SKM-1 (cell line): Measurements from ENCODE around the gene NUDT15.
"Not testable (repeated sequence)": the region's sequence is repeated elsewhere in the genome, so short reads cannot be mapped to it uniquely, and the experiment has no call there.

ENCODE experiments used
- DNase-seq: peaks from one replicate; lab custom pipeline; 2025; ENCODE audit not compliant: unreplicated experiment; lab: John Stamatoyannopoulos, UW

Gene NUDT15

GRCh38 chr13:48037346-48038173 lies at the start of gene NUDT15:
TSS of gene NUDT15 (plus strand) at chr13:48037726. CDS start at chr13:48037747, 21 bp downstream.
- peak; percentile 88 for DNase-seq

- no peak for DNase-seq
Observed at GRCh38 chr13:47990427-47990826, 47.1 kb upstream of the NUDT15 start.

GRCh38 chr13:47990920-47991466 lies 46.5 kb upstream of the NUDT15 start:
- no peak for DNase-seq

GRCh38 chr13:47991859-47992258 lies 45.7 kb upstream of the NUDT15 start:
- no peak for DNase-seq

- no peak for DNase-seq
Observed at GRCh38 chr13:47997384-47997783, 40.1 kb upstream of the NUDT15 start.

- DNase-seq, result no peak
Observed at GRCh38 chr13:47999973-48000372, 37.6 kb upstream of the NUDT15 start.

GRCh38 chr13:48000559-48001113 lies 36.9 kb upstream of the NUDT15 start:
- DNase-seq, result no peak

GRCh38 chr13:48001114-48001881 lies 36.2 kb upstream of the NUDT15 start, which contains the start of gene SUCLA2:
TSS of gene SUCLA2 (minus strand) at chr13:48001273. CDS start at chr13:48001269, 4 bp downstream.
- DNase-seq, result peak; percentile 64

GRCh38 chr13:48001999-48002398 lies 35.5 kb upstream of the NUDT15 start:
- DNase-seq, result not testable (repeated sequence)

GRCh38 chr13:48004201-48004600 lies 33.3 kb upstream of the NUDT15 start:
- DNase-seq, result no peak

GRCh38 chr13:48006396-48006795 lies 31.1 kb upstream of the NUDT15 start:
- no peak for DNase-seq

GRCh38 chr13:48009284-48009683 lies 28.2 kb upstream of the NUDT15 start:
- peak; percentile 35 for DNase-seq

- DNase-seq, result no peak
Observed at GRCh38 chr13:48010698-48011097, 26.8 kb upstream of the NUDT15 start.

- no peak for DNase-seq
Observed at GRCh38 chr13:48012668-48013067, 24.9 kb upstream of the NUDT15 start.

GRCh38 chr13:48014359-48014758 lies 23.2 kb upstream of the NUDT15 start:
- DNase-seq, result no peak

- DNase-seq, result no peak
Observed at GRCh38 chr13:48018637-48019036, 18.9 kb upstream of the NUDT15 start.

- DNase-seq, result no peak
Observed at GRCh38 chr13:48019796-48020195, 17.7 kb upstream of the NUDT15 start.

GRCh38 chr13:48028066-48028465 lies 9.5 kb upstream of the NUDT15 start:
- no peak for DNase-seq

GRCh38 chr13:48029859-48030258 lies 7.7 kb upstream of the NUDT15 start:
- no peak for DNase-seq

- no peak for DNase-seq
Observed at GRCh38 chr13:48038761-48039160, 1.2 kb downstream of the NUDT15 start.

GRCh38 chr13:48040049-48040448 lies 2.5 kb downstream of the NUDT15 start:
- no peak for DNase-seq
